Ovary (tissue), 9 donors: ENCODE measurements around the gene MTUS2. TPM values are rescaled to one million over a fixed set of nuclear protein-coding genes. Genes with fewer than 3 reads are reported as not detected.

Source experiments
- DNase-seq, 5 donors: peaks; one replicate each; pipeline ENCODE4 v3.0.0-alpha.2; 2019 to 2020
- H3K27ac ChIP-seq, 2 donors: fragments of 200-600 bp; one replicate each; pipeline versions ENCODE4 v1.5.1 to v1.8.0; 2019 to 2022
- H3K27me3 ChIP-seq: fragments of 200-600 bp; one replicate; pipeline ENCODE4 v1.8.0; 2022
- H3K36me3 ChIP-seq: fragments of 200-600 bp; sonication (generic); one replicate; pipeline ENCODE4 v1.5.1; 2019
- H3K4me1 ChIP-seq: one replicate; pipeline ENCODE4 v1.8.1; 2013; ENCODE audit warnings: mild to moderate bottlenecking, moderate library complexity; ENCODE audit not compliant: insufficient read depth
- H3K4me3 ChIP-seq: fragments of 200-600 bp; sonication (generic); one replicate; pipeline ENCODE4 v1.5.1; 2017
- H3K9me3 ChIP-seq, 2 donors: fragments of 200-600 bp in 1 of 2; sonication (generic) in 1 of 2; one replicate each; pipeline versions ENCODE4 v1.5.1 to v1.8.1; 2013 to 2019; ENCODE audit warnings: mild to moderate bottlenecking in 1 of 2, moderate library complexity in 1 of 2
- CTCF ChIP-seq, 3 donors: fragments of 450-650 bp in 2 of 3; fragments of 200-600 bp in 1 of 3; IDR thresholded peaks; one replicate each; pipeline versions ENCODE4 v1.5.1 to v1.8.0; 2016 to 2022; ENCODE audit warnings: antibody characterized with exemption in 3 of 3, mild to moderate bottlenecking in 1 of 3
- EP300 ChIP-seq: sonication (generic); formaldehyde crosslinking; IDR thresholded peaks from one replicate; pipeline ENCODE4 v1.6.1; 2017; ENCODE audit warnings: antibody characterized with exemption
- POLR2A ChIP-seq: fragments of 450-650 bp; IDR thresholded peaks from one replicate; pipeline ENCODE4 v1.6.1; 2017; ENCODE audit warnings: antibody characterized with exemption, mild to moderate bottlenecking, moderate library complexity
- WGBS, 3 donors: extraction: QIAGEN DNeasy Blood & Tissue Kit in 1 of 3; methylation state at CpG; one replicate each; pipeline versions ENCODE4 v1.1.5 to v1.1.7; 2013 to 2017; 5-methylcytosine and 5-hydroxymethylcytosine counted together
- intact Hi-C, 4 donors: fragments of 100-400 bp; cut with DNase I; formaldehyde crosslinking; loops; one replicate each; pipeline versions ENCODE4 v1.11.0 to v1.15.1; 2022 to 2023
- polyA plus RNA-seq, 2 donors: library from polyadenylated mRNA; stranded (reverse); fragments of 200-250 nt in 1 of 2; fragments of 350-450 nt in 1 of 2; fragmentation: Illumina TruSeq in 1 of 2; extraction: RNeasy Lipid Tissue Mini Kit (QIAGEN cat#74804) in 1 of 2; gene quantifications; one replicate each; pipeline ENCODE4 v1.2.3, GENCODE V29; 2013 to 2014
- total RNA-seq, 7 donors: library from RNA; depleted of rRNA in 2 of 7; stranded (reverse); fragments of >200 nt in 2 of 7; fragmentation: NEBNext Ultra II Directional in 3 of 7; extraction: Animal tissue kit (Norgen Biotek cat#: 25700) in 3 of 7; gene quantifications; one replicate each; pipeline versions ENCODE4 v1.1.0 to v1.2.4, GENCODE V29; 2016 to 2023
- donor health status: DM: no; HTN: no; CAD: no; lungs with moderate emphysema.
- donor health status: DM: no; HTN: no; CAD: no.
- donor health status: Bipolar disorder and iron deficiency.
- donor health status: DM: yes; HTN: yes; CAD: no.
- donor health status: DM: no; HTN: no; CAD: no.
- donor health status: DM: yes; HTN: yes; CAD: no.

Gene MTUS2
- total and polyA plus RNA-seq, 9 donors, result 1.5 to 8.7 (median 5.4) TPM

GRCh38 chr13:29501674-29502073, 681.5 kb downstream of the MTUS2 start:
- Histone ChIP-seq H3K36me3 (no peaks in the 10 kb centered on the region), H3K9me3 (no peaks in the 10 kb centered on the region), H3K27ac (no peak overlapping the region), H3K4me1 (peaks cover 8% of the 10 kb centered on the region), H3K4me3 (no peak overlapping the region), H3K27me3 (no peaks in the 10 kb centered on the region)
- intact Hi-C loops, result loop anchor here in 2 of 4 donors (10.0 kb wide), 2 partner anchors 273 to 343 kb away; no protein-coding TSS in a partner anchor
- DNase-seq, result no peak
- TF ChIP-seq EP300, result no peak
- TF ChIP-seq CTCF (IDR thresholded peaks at IDR 0.05), result no peak
- TF ChIP-seq POLR2A, result no peak
- 82 to 93% (median 84%) methylated on average over 4 of the region's 4 CpGs for WGBS, 3 donors

DNA sequence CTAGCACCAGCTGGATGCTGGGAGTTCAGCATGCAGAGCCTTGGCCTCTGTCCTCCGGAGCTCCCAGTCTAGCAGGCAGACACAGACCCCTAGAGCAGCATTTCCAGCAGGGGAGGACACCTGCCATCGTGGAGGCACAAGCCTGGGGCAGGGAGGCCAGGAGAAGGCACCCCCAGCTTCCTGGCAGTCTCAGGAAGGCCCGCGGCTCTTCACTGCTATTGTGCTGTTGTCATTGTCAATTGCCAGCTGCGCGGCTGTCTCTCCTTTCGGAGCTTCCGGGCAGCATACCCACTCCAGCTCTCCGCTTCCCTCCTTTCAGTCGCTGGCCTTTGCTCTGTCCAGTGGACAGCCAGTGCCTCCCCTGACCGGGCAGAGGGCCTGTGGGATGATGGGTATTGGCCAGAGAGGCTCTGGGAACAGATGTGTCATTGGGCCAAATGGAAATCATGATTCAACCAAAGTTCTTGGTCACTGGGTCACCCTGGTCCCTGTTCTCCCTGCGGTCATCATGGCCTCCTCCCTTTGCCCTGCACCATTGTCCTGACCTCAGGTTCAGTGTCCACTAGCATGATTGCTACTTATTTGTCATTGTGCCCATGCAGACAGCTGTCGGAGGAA, 682.4 kb downstream of the MTUS2 start:
- no peak overlapping the region for H3K27ac ChIP-seq
- no peak for DNase-seq
- no peaks in the 10 kb centered on the region for H3K9me3 ChIP-seq
- H3K4me1 ChIP-seq, result peaks cover 4% of the 10 kb centered on the region
- WGBS, 3 donors, result 80 to 86% (median 81%) methylated on average over 13 of the region's 13 CpGs
- H3K4me3 ChIP-seq, result no peak overlapping the region
- H3K27me3 ChIP-seq, result no peaks in the 10 kb centered on the region
- H3K36me3 ChIP-seq, result no peaks in the 10 kb centered on the region
- TF ChIP-seq POLR2A (no peak), CTCF (IDR thresholded peaks at IDR 0.05) (no peak)
- intact Hi-C loops, result loop anchor here in 2 of 4 donors (10.0 kb wide), 2 partner anchors 272 to 342 kb away; no protein-coding TSS in a partner anchor

DNA sequence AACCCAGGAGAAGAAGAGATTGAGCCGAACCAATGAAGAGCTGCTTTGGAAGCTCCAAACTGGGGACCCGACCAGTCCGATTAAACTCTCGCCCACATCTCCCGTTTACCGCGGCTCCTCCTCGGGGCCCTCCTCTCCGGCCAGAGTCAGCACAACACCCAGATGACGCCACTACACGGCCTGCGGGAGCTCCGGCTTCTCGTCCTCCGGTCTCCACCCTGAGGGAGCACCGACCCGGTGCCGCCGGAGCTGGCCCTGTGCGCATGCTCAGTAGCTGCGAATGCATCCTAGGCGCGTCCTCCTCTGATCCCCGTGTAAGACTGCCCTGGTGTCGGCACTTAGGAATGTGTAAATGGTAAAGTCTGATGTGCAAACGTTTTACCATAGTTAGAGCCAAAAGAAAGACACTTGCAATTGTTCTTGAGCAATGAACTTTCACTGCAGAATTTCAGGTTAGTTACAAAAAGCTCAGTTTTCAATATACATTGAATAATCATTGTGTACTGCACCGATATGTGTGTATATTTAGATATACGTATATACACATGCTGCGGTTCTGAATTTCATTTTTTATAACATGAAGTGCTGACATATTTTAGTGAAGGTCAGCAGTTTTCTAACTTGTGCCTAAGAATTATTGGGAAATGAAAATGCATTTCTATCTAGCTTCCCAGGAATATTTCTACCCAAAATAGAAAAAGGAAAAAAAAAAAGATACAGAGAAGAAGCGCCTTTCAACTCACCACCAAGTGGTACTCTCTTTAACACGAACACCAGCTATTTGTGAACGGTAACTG, 683.1 kb downstream of the MTUS2 start:
- 65 to 86% (median 80%) methylated on average over 32 of the region's 32 CpGs for WGBS, 3 donors
- H3K4me3 ChIP-seq, result no peak overlapping the region
- no peak overlapping the region for H3K27ac ChIP-seq
- TF ChIP-seq CTCF (IDR thresholded peaks at IDR 0.05) (no peak), EP300 (no peak), POLR2A (no peak)
- H3K4me1 ChIP-seq, result peaks cover 3% of the 10 kb centered on the region
- intact Hi-C loops, result loop anchor here in 2 of 4 donors (10.0 kb wide), 2 partner anchors 272 to 342 kb away; no protein-coding TSS in a partner anchor
- DNase-seq, result no peak
- H3K36me3 ChIP-seq, result no peaks in the 10 kb centered on the region
- H3K9me3 ChIP-seq, result no peaks in the 10 kb centered on the region
- no peaks in the 10 kb centered on the region for H3K27me3 ChIP-seq

- H3K27ac ChIP-seq, result no peak overlapping the region
- DNase-seq, result no peak
- peaks cover 3% of the 10 kb centered on the region for H3K4me1 ChIP-seq
- H3K9me3 ChIP-seq, result no peaks in the 10 kb centered on the region
- H3K4me3 ChIP-seq, result no peak overlapping the region
- H3K36me3 ChIP-seq, result no peaks in the 10 kb centered on the region
- 94 to 96% (median 95%) methylated on average over 15 of the region's 15 CpGs for WGBS, 3 donors
- intact Hi-C loops, result loop anchor here in 2 of 4 donors (5.0 to 10.0 kb wide), 3 partner anchors 270 to 608 kb away; no protein-coding TSS in a partner anchor
- TF ChIP-seq POLR2A (no peak), CTCF (IDR thresholded peaks at IDR 0.05) (no peak), EP300 (no peak)
- no peaks in the 10 kb centered on the region for H3K27me3 ChIP-seq
These were observed 684.6 kb downstream of the MTUS2 start for GRCh38 chr13:29504691-29505090.
